ENCODE measurements around the gene IPO7. TPM values are rescaled to one million over a fixed set of nuclear protein-coding genes. Genes with fewer than 3 reads are reported as not detected.

Gene IPO7
- total RNA-seq, 4 donors from 2014 or later: 68.6 to 123 (median 82.8) TPM

DNA sequence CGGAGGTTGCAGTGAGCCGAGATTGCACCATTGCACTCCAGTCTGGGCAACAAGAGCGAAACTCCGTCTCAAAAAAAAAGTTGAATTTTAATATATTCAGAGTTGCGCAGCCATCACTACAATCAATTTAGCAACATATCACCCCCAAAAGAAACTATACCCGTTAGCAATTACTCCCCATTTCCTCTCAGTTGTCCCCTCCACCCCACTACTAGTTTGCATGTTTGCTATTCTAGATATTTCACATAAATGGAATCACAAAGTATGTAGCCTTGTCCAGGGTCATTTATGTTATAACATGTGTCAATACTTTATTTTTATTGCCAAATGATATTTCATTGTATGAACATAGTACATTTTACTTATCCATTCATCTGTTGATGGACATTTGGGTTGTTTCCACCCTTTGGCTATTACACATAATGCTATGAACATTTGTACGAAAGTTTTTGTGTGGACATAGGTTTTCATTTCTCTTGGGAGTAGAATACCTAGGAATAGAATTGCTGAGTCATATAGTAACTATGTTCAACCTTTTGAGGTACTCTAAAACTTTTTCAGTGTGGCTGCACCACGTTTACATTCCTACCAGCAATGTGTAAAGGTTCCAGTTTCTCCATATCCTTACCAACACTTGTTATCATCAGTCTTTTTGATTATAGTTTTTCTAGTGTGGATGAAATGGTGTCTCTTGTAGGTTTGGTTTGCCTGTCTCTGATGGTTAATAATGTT lies 78.5 kb downstream of the IPO7 start:
- H3K36me3 ChIP-seq: no peaks in the 10 kb centered on the region
- TF ChIP-seq EP300 (IDR thresholded peaks at IDR 0.05) (no peak), CTCF (IDR thresholded peaks at IDR 0.05) (no peak)
- no peak for DNase-seq (ENCODE audit: low spot score in 2 of 2)
- H3K4me1 ChIP-seq: peaks cover 27% of the 10 kb centered on the region
- WGBS: 90% methylated on average over 8 of the region's 8 CpGs
- H3K27ac ChIP-seq: no peak overlapping the region
- H3K4me3 ChIP-seq: no peak overlapping the region
- no peaks in the 10 kb centered on the region for H3K27me3 ChIP-seq
- H3K9me3 ChIP-seq: no peaks in the 10 kb centered on the region

DNA sequence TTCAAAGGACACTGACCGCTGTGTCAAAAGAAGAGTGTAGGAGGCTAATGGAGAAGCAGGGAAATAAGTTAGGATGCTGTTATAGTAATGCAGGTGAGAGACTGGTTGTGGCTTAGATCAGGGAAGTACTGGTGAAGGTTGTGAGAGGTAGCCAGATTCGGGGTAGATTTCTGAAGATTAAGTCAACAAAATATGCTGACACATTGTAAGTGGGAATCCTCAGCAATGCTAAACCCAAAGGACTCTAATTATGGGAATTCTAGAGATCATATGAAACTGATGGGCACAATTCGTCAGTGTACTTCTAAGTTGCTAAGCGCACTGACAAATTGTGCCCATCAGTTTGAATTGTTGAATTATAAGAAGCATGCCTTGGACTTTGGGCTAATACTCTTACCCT lies 86.3 kb downstream of the IPO7 start:
- Histone ChIP-seq H3K9me3 (no peaks in the 10 kb centered on the region), H3K36me3 (peaks cover 40% of the 10 kb centered on the region), H3K4me3 (no peak overlapping the region), H3K4me1 (no peaks in the 10 kb centered on the region), H3K27me3 (no peaks in the 10 kb centered on the region), H3K27ac (no peak overlapping the region)
- no peak for DNase-seq (ENCODE audit: low spot score in 2 of 2)
- no peak for TF ChIP-seq EP300 (IDR thresholded peaks at IDR 0.05)
- no peak for TF ChIP-seq CTCF (IDR thresholded peaks at IDR 0.05)
- no peak for TF ChIP-seq POLR2A (IDR thresholded peaks at IDR 0.05)
- no peak for TF ChIP-seq POLR2AphosphoS5 (IDR thresholded peaks at IDR 0.05)
- 94% methylated on average over 4 of the region's 4 CpGs for WGBS

- Histone ChIP-seq H3K27ac (no peak overlapping the region), H3K36me3 (peaks cover 49% of the 10 kb centered on the region), H3K4me1 (no peaks in the 10 kb centered on the region), H3K9me3 (no peaks in the 10 kb centered on the region), H3K27me3 (no peaks in the 10 kb centered on the region), H3K4me3 (no peak overlapping the region)
- DNase-seq (ENCODE audit: low spot score in 2 of 2): no peak
- no peak for TF ChIP-seq CTCF (IDR thresholded peaks at IDR 0.05)
- no peak for TF ChIP-seq EP300 (IDR thresholded peaks at IDR 0.05)
- TF ChIP-seq POLR2AphosphoS5 (IDR thresholded peaks at IDR 0.05): no peak
- TF ChIP-seq POLR2A (IDR thresholded peaks at IDR 0.05): no peak
Measured at GRCh38 chr11:9473408-9473807, 89.0 kb downstream of the IPO7 start.

- Histone ChIP-seq H3K4me3 (no peak overlapping the region), H3K27me3 (no peaks in the 10 kb centered on the region), H3K9me3 (no peaks in the 10 kb centered on the region), H3K36me3 (peaks cover 68% of the 10 kb centered on the region), H3K4me1 (no peaks in the 10 kb centered on the region), H3K27ac (no peak overlapping the region)
- 83% methylated on average over 2 of the region's 2 CpGs for WGBS
- DNase-seq (ENCODE audit: low spot score in 2 of 2): no peak
- TF ChIP-seq POLR2AphosphoS5 (IDR thresholded peaks at IDR 0.05) (no peak), EP300 (IDR thresholded peaks at IDR 0.05) (no peak), CTCF (IDR thresholded peaks at IDR 0.05) (no peak), POLR2A (IDR thresholded peaks at IDR 0.05) (no peak)
Measured at GRCh38 chr11:9479899-9480298, 95.4 kb downstream of the IPO7 start.

- Histone ChIP-seq H3K36me3 (peaks cover 65% of the 10 kb centered on the region), H3K27me3 (no peaks in the 10 kb centered on the region), H3K27ac (no peak overlapping the region), H3K9me3 (no peaks in the 10 kb centered on the region), H3K4me1 (no peaks in the 10 kb centered on the region), H3K4me3 (no peak overlapping the region)
- DNase-seq (ENCODE audit: low spot score in 2 of 2): no peak
- TF ChIP-seq POLR2AphosphoS5 (IDR thresholded peaks at IDR 0.05) (no peak), POLR2A (IDR thresholded peaks at IDR 0.05) (no peak), CTCF (IDR thresholded peaks at IDR 0.05) (no peak), EP300 (IDR thresholded peaks at IDR 0.05) (no peak)
- WGBS: 80% methylated on average over 3 of the region's 3 CpGs
Measured at GRCh38 chr11:9489080-9489765, 104.8 kb downstream of the IPO7 start.

Data from suprapubic skin (tissue), 4 donors.